Myocyte (in vitro differentiated cells): ENCODE data around the gene LRP2BP. TPM values are rescaled to one million over a fixed set of nuclear protein-coding genes. Genes with fewer than 3 reads are reported as not detected.
"Not testable (repeated sequence)": the region's sequence is repeated elsewhere in the genome, so short reads cannot be mapped to it uniquely, and the experiment has no call there.

ENCODE experiments used
- DNase-seq: peaks from one replicate; pipeline ENCODE4 v3.0.0-alpha.2; 2012; ENCODE audit warnings: low read depth
- total RNA-seq: library from RNA; depleted of rRNA; stranded (reverse); fragments of >200 nt; gene quantifications from 2 replicates; pipeline ENCODE4 v1.2.3, GENCODE V29; 2014

LRP2BP gene
- total RNA-seq, 1 donor from 2014 or later = 1.3 TPM

DNA sequence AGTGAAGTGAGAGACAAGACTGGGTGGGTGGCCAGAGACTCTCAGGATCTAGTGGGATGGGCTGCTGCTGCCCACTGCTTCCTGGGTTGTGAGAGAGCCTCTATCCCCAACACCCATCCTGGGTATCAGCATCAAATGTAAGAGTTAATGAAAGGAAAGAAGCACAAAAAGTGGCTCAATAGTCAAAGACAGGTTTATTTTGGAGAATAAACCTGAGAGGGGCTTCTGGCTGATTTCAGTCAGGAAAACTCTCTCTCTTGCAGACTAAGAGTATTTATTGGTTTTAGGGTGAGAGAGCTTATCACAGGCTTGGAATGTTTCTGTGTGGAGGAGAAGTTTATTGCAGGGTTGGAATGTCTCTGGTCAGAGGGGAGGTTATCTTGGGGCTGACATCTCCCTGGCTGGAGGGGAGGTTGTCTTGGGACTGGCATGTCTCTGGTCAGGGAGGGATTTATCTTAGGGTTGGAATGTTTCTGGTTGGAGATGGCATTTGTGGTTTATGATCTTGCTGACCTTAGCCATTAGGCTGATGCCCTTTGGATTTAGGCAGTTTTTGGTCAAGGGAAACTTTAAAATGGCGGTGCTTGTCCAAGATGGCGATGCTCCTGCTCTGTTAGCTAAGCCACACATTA is 65.7 kb downstream of the LRP2BP start:
- DNase-seq = peak; percentile 69

DNA sequence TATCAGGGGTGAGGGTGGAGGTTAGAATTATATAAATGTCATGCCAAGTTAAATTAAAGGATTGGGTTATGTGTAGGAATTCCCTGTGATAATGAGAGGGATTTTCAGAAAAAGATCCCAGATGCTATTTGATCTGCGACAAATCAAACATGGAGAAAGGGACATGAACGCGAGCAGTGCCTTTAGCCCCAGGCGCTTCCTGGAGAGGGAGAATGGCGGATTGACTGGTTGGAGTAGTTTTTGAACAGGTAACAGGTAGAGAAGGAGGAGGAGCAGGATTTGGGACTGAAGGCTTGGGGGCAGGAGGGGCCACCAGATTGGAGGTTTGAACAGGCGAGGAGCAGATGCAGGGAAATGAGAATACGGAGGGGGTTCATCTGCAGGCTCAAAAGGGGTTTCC is 67.1 kb downstream of the LRP2BP start:
- DNase-seq = no peak

DNA sequence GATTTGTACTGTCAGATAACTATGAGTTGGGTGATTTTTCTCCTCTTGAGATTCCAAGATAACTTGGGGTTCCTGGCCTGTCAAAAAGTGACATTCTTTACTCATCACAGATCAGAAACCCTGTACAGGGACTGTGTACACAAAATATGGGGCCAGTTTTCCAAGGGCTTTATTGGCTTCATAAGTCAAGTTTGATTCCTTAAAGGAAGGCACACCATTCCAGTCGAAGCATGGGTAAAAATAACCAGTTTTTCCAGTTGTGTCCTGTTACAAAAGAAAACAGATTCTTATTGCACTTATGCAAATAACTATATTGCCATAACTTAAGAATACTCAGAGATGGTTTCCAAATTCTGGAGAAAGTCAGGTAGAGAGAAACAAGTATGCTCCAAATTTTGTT is 70.0 kb downstream of the LRP2BP start:
- DNase-seq = not testable (repeated sequence)

- DNase-seq = not testable (repeated sequence)
Observed at GRCh38 chr4:185324361-185324760, 71.4 kb downstream of the LRP2BP start.

DNA sequence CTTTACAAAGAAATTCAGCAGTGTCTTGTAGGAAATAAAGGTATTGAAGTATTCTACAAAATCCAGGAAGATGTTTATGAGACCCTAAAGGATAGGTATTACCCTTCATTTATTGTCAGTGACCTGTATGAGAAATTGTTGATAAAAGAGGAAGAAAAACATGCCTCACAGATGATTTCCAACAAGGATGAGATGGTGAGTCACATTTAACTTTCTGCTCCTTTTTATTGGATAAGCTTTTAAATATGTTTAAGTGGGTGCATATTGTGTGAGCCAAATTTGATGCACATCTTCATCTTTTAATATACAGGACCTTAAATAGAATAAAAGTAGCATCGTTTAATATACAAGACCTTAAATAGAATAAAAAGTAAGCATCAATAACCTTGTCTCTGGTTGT is 72.1 kb downstream of the LRP2BP start:
- no peak for DNase-seq

GRCh38 chr4:185322803-185323202 is 72.9 kb downstream of the LRP2BP start:
- DNase-seq = no peak

GRCh38 chr4:185318679-185319078 is 77.0 kb downstream of the LRP2BP start:
- DNase-seq = no peak

- DNase-seq = no peak
Observed at GRCh38 chr4:185317880-185318279, 77.8 kb downstream of the LRP2BP start.

GRCh38 chr4:185317462-185317861 is 78.3 kb downstream of the LRP2BP start:
- not testable (repeated sequence) for DNase-seq

Other genes with a start within 250 kb of the LRP2BP start
- gene CFAP97, start 191.9 kb downstream of the LRP2BP start, total RNA-seq = 36.2 and 46.8 TPM in 2 replicates
- gene SNX25, start 186.3 kb downstream of the LRP2BP start, total RNA-seq = 12.9 and 16.7 TPM in 2 replicates
- gene ANKRD37, start 917 bp upstream of the LRP2BP start, total RNA-seq = 5.6 and 7.3 TPM in 2 replicates
- gene UFSP2, start 30.0 kb upstream of the LRP2BP start, total RNA-seq = 38.4 and 43.3 TPM in 2 replicates
- 1.4 and 2.0 TPM in 2 replicates for gene CCDC110, start 75.8 kb upstream of the LRP2BP start, total RNA-seq
- gene PDLIM3, start 139.6 kb upstream of the LRP2BP start, total RNA-seq = 2,950 and 5,295 TPM in 2 replicates